H9 (cell line): ENCODE measurements around the gene MLLT3. TPM values are rescaled to one million over a fixed set of nuclear protein-coding genes. Genes with fewer than 3 reads are reported as not detected.

Source experiments
- DNase-seq: peaks from one replicate; pipeline ENCODE4 v3.0.0-alpha.2; 2017
- H2AFZ ChIP-seq: one replicate; pipeline ENCODE4 v1.6.1; 2013; ENCODE audit warnings: mild to moderate bottlenecking, low read length, control low read depth, moderate library complexity
- H2AK5ac ChIP-seq: 2 replicates; pipeline ENCODE4 v1.6.1; 2013; ENCODE audit warnings: low read length, control low read depth, mixed read lengths; ENCODE audit not compliant: insufficient read length
- H2BK120ac ChIP-seq: one replicate; pipeline ENCODE4 v1.6.1; 2013; ENCODE audit warnings: low read depth, mild to moderate bottlenecking, low read length, control low read depth, inconsistent platforms; ENCODE audit not compliant: poor library complexity, severe bottlenecking
- H2BK12ac ChIP-seq: 2 replicates; pipeline ENCODE4 v1.6.1; 2013; ENCODE audit warnings: low read length, control low read depth, mixed read lengths, low read depth; ENCODE audit not compliant: insufficient read length
- H2BK15ac ChIP-seq: 2 replicates; pipeline ENCODE4 v1.6.1; 2013; ENCODE audit warnings: low read depth, low read length, control low read depth
- H2BK20ac ChIP-seq: one replicate; pipeline ENCODE4 v1.6.1; 2013; ENCODE audit warnings: low read depth, mild to moderate bottlenecking, low read length, control low read depth, inconsistent platforms; ENCODE audit not compliant: poor library complexity, severe bottlenecking
- H2BK5ac ChIP-seq: 2 replicates; pipeline ENCODE4 v1.6.1; 2013; ENCODE audit warnings: low read length, control low read depth, mixed read lengths; ENCODE audit not compliant: insufficient read length
- H3K14ac ChIP-seq: 2 replicates; pipeline ENCODE4 v1.6.1; 2013; ENCODE audit warnings: low read length, control low read depth; ENCODE audit not compliant: insufficient read depth
- H3K18ac ChIP-seq: 2 replicates; pipeline ENCODE4 v1.6.1; 2013; ENCODE audit warnings: low read depth, mild to moderate bottlenecking, mixed read lengths, low read length, control low read depth; ENCODE audit not compliant: insufficient read length
- H3K23ac ChIP-seq: 2 replicates; pipeline ENCODE4 v1.6.1; 2013; ENCODE audit warnings: low read length, control low read depth, mixed read lengths, low read depth; ENCODE audit not compliant: insufficient read length
- H3K23me2 ChIP-seq: 2 replicates; pipeline ENCODE4 v1.6.1; 2013; ENCODE audit warnings: low read depth, mild to moderate bottlenecking, mixed read lengths, low read length, control low read depth; ENCODE audit not compliant: insufficient read length, poor library complexity, severe bottlenecking
- H3K27ac ChIP-seq: 2 replicates; pipeline ENCODE4 v1.5.1; 2013; ENCODE audit warnings: low read length, control low read depth, mixed read lengths, low read depth; ENCODE audit not compliant: insufficient read length
- H3K27me3 ChIP-seq: 2 replicates; pipeline ENCODE4 v1.6.1; 2013; ENCODE audit warnings: low read length, control low read depth, inconsistent platforms; ENCODE audit not compliant: insufficient read depth
- H3K4ac ChIP-seq: 2 replicates; pipeline ENCODE4 v1.6.1; 2013; ENCODE audit warnings: low read depth, mild to moderate bottlenecking, control low read depth, inconsistent platforms, low read length, moderate library complexity
- H3K4me1 ChIP-seq: 2 replicates; pipeline ENCODE4 v1.6.1; 2013; ENCODE audit warnings: low read length, control low read depth, inconsistent platforms; ENCODE audit not compliant: insufficient read depth
- H3K4me2 ChIP-seq: 2 replicates; pipeline ENCODE4 v1.6.1; 2013; ENCODE audit warnings: low read length, control low read depth, mixed read lengths; ENCODE audit not compliant: insufficient read length, insufficient read depth
- H3K56ac ChIP-seq: 2 replicates; pipeline ENCODE4 v1.6.1; 2013; ENCODE audit warnings: low read depth, mild to moderate bottlenecking, mixed read lengths, low read length, control low read depth; ENCODE audit not compliant: insufficient read length
- H3K79me1 ChIP-seq: 2 replicates; pipeline ENCODE4 v1.6.1; 2013; ENCODE audit warnings: low read depth, mild to moderate bottlenecking, moderate library complexity, low read length, control low read depth, inconsistent platforms; ENCODE audit not compliant: insufficient read depth, poor library complexity, severe bottlenecking
- H3K79me2 ChIP-seq: 2 replicates; pipeline ENCODE4 v1.6.1; 2013; ENCODE audit warnings: low read length, control low read depth, inconsistent platforms; ENCODE audit not compliant: insufficient read depth
- H3K9ac ChIP-seq: 2 replicates; pipeline ENCODE4 v1.6.1; 2013; ENCODE audit warnings: low read length, control low read depth, mixed read lengths; ENCODE audit not compliant: insufficient read length; ENCODE audit errors: extremely low read depth
- H3K9me3 ChIP-seq: one replicate; pipeline ENCODE4 v1.6.1; 2013; ENCODE audit warnings: low read depth, low read length, inconsistent platforms; ENCODE audit not compliant: control insufficient read depth
- H3T11ph ChIP-seq: one replicate; pipeline ENCODE4 v1.6.1; 2013; ENCODE audit warnings: mild to moderate bottlenecking, low read length, control low read depth, inconsistent platforms
- H4K20me1 ChIP-seq: one replicate; pipeline ENCODE4 v1.6.1; 2013; ENCODE audit not compliant: control insufficient read depth, insufficient read length, insufficient read depth
- H4K5ac ChIP-seq: 2 replicates; pipeline ENCODE4 v1.6.1; 2013; ENCODE audit warnings: low read depth, mild to moderate bottlenecking, mixed read lengths, low read length, control low read depth; ENCODE audit not compliant: insufficient read length
- H4K8ac ChIP-seq: replicated peaks from 2 replicates; pipeline ENCODE4 v1.6.1; 2013; ENCODE audit warnings: low read length, control low read depth, mixed read lengths, low read depth; ENCODE audit not compliant: insufficient read length
- H4K91ac ChIP-seq: 2 replicates; pipeline ENCODE4 v1.6.1; 2013; ENCODE audit warnings: low read depth, mild to moderate bottlenecking, moderate library complexity, mixed read lengths, low read length, control low read depth; ENCODE audit not compliant: insufficient read length
- H3K27ac Mint-ChIP-seq, 3 experiments: 2 replicates in 2 of 3; 3 replicates in 1 of 3; pipeline ENCODE4 v1.8.0; 2020 to 2021; ENCODE audit warnings: mixed read lengths in 3 of 3, mild to moderate bottlenecking in 1 of 3, moderate library complexity in 1 of 3
- H3K27me3 Mint-ChIP-seq: 2 replicates; pipeline ENCODE4 v1.8.0; 2021; ENCODE audit warnings: low read depth, mild to moderate bottlenecking, moderate library complexity, mixed read lengths
- H3K36me3 Mint-ChIP-seq, 3 experiments: 2 replicates in 2 of 3; 3 replicates in 1 of 3; pipeline ENCODE4 v1.8.0; 2020 to 2021; ENCODE audit warnings: low read depth in 3 of 3, mixed read lengths in 3 of 3; ENCODE audit not compliant: insufficient read depth in 1 of 3
- H3K4me1 Mint-ChIP-seq, 2 experiments: 2 replicates each; pipeline ENCODE4 v1.8.0; 2020; ENCODE audit warnings: mixed read lengths in 2 of 2
- H3K4me3 Mint-ChIP-seq, 2 experiments: 2 replicates in 1 of 2; 3 replicates in 1 of 2; pipeline ENCODE4 v1.8.0; 2020 to 2021; ENCODE audit warnings: mild to moderate bottlenecking in 2 of 2, mixed read lengths in 2 of 2, moderate library complexity in 1 of 2
- H3K9me3 Mint-ChIP-seq, 2 experiments: 2 replicates in 1 of 2; 3 replicates in 1 of 2; pipeline ENCODE4 v1.8.0; 2020; ENCODE audit warnings: mild to moderate bottlenecking in 2 of 2, mixed read lengths in 2 of 2, moderate library complexity in 1 of 2
- WGBS: extraction: QIAGEN DNeasy Blood & Tissue Kit; methylation state at CpG from one replicate; pipeline ENCODE4 v1.1.7; 2013; ENCODE audit warnings: missing lambda C conversion rate, low lambda C conversion rate, mixed read lengths; ENCODE audit not compliant: insufficient read length; ENCODE audit errors: extremely low coverage; 5-methylcytosine and 5-hydroxymethylcytosine counted together
- total RNA-seq: library from RNA; stranded (reverse); gene quantifications from 2 replicates; pipeline ENCODE4 v1.2.1, GENCODE V29; 2021
- TF ChIP-seq, protein P1 (sequence below): fragments of 200-600 bp; sonication (generic); conservative IDR thresholded peaks from 3 replicates; pipeline ENCODE4 v1.8.0; 2021; ENCODE audit warnings: antibody characterized with exemption, mild to moderate bottlenecking

Gene MLLT3
- total RNA-seq, 1 experiment from 2014 or later = 3.9 TPM

DNA sequence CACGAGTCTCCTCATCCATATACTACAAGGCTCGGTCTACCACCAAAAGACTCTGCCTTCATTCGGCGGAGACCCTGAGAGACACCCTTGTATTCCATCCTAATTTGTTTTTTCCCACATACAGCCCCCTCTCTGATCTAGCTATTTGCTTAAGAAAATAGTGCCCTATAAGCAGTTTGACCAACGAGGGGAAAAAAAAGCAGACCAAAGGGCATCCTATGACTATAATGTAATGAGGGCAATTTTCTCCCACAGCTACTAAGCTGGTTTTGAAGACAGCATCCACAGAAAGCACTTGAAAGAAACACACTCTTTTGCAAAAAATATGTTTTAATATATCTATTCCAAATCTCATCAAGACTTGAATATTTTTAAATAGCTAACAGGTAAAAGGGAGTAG is 147.8 kb downstream of the MLLT3 start:
- Histone ChIP-seq H4K20me1 (no peaks in the 10 kb centered on the region), H3K14ac (no peak overlapping the region), H2AFZ (no peak overlapping the region), H2BK12ac (no peak overlapping the region), H3K23me2 (no peaks in the 10 kb centered on the region), H2BK5ac (no peak overlapping the region), H3K56ac (no peak overlapping the region), H3T11ph (no peak overlapping the region), H3K79me2 (no peaks in the 10 kb centered on the region), H3K79me1 (no peaks in the 10 kb centered on the region), H3K23ac (no peak overlapping the region), H3K9ac (no peak overlapping the region), H2BK20ac (no peak overlapping the region), H2AK5ac (no peak overlapping the region), H3K9me3 (no peaks in the 10 kb centered on the region), H3K4me1 (no peaks in the 10 kb centered on the region; the same call in 1 of the 2 replicates), H3K4ac (no peak overlapping the region), H4K5ac (no peak overlapping the region), H4K91ac (no peak overlapping the region), H2BK15ac (no peak overlapping the region), H2BK120ac (no peak overlapping the region), H3K18ac (no peak overlapping the region), H3K27me3 (no peaks in the 10 kb centered on the region), H3K27ac (no peak overlapping the region), H3K4me2 (no peak overlapping the region), H4K8ac (no peak overlapping the region)
- H3K27me3 Mint-ChIP-seq = no peaks in the 10 kb centered on the region
- TF ChIP-seq, protein P1, sequence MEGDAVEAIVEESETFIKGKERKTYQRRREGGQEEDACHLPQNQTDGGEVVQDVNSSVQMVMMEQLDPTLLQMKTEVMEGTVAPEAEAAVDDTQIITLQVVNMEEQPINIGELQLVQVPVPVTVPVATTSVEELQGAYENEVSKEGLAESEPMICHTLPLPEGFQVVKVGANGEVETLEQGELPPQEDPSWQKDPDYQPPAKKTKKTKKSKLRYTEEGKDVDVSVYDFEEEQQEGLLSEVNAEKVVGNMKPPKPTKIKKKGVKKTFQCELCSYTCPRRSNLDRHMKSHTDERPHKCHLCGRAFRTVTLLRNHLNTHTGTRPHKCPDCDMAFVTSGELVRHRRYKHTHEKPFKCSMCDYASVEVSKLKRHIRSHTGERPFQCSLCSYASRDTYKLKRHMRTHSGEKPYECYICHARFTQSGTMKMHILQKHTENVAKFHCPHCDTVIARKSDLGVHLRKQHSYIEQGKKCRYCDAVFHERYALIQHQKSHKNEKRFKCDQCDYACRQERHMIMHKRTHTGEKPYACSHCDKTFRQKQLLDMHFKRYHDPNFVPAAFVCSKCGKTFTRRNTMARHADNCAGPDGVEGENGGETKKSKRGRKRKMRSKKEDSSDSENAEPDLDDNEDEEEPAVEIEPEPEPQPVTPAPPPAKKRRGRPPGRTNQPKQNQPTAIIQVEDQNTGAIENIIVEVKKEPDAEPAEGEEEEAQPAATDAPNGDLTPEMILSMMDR = no peak
- no peak overlapping the region for H3K27ac Mint-ChIP-seq
- no peaks in the 10 kb centered on the region for H3K9me3 Mint-ChIP-seq
- H3K36me3 Mint-ChIP-seq = peaks cover 0 to 1% (median 0%) of the 10 kb centered on the region in 3 experiments; a peak in 2 of 7 replicates
- H3K4me3 Mint-ChIP-seq = no peak overlapping the region
- peaks cover 24% of the 10 kb centered on the region in 2 experiments for H3K4me1 Mint-ChIP-seq
- no peak for DNase-seq
- WGBS = no CpG with 5 or more reads among the region's 5 CpGs
